Activated naive CD4-positive, alpha-beta T cell treated with anti-CD3 and anti-CD28 coated beads for 36 hours (primary cell): Measurements from ENCODE around the gene CLSTN1. TPM values are rescaled to one million over a fixed set of nuclear protein-coding genes. Genes with fewer than 3 reads are reported as not detected.

Source experiments
- CTCF ChIA-PET: fragments of 350-600 bp; sonication (Branson Sonifier 250); formaldehyde crosslinking; loops from one replicate; lab custom pipeline; 2021; ENCODE audit warnings: antibody characterized with exemption; lab: Charles Lee
- DNase-seq: peaks from one replicate; pipeline ENCODE4 v3.0.0-alpha.2; 2020
- H3K27ac Mint-ChIP-seq: one replicate; pipeline ENCODE4 v1.8.0; 2021; ENCODE audit warnings: mild to moderate bottlenecking, mixed read lengths
- H3K27me3 Mint-ChIP-seq: one replicate; pipeline ENCODE4 v1.8.0; 2021; ENCODE audit warnings: low read depth, mixed read lengths
- H3K36me3 Mint-ChIP-seq: one replicate; pipeline ENCODE4 v1.8.0; 2021; ENCODE audit warnings: low read depth, mixed read lengths
- H3K4me1 Mint-ChIP-seq: one replicate; pipeline ENCODE4 v1.8.0; 2021; ENCODE audit warnings: low read depth, mixed read lengths
- H3K4me3 Mint-ChIP-seq: one replicate; pipeline ENCODE4 v1.8.0; 2021; ENCODE audit warnings: mild to moderate bottlenecking, moderate library complexity, mixed read lengths
- H3K9me3 Mint-ChIP-seq: one replicate; pipeline ENCODE4 v1.8.0; 2021; ENCODE audit warnings: mixed read lengths
- intact Hi-C: fragments of 100-400 bp; cut with micrococcal nuclease; formaldehyde crosslinking; loops from one replicate; pipeline ENCODE4 v1.15.1; 2023
- total RNA-seq, 2 experiments: library from RNA; stranded (reverse); gene quantifications; one replicate each; pipeline ENCODE4 v1.2.3, GENCODE V29; 2021

CLSTN1 gene
- total RNA-seq, 2 experiments from 2014 or later, result 24.0 to 24.9 TPM

- H3K9me3 Mint-ChIP-seq, result no peaks in the 10 kb centered on the region
- H3K4me3 Mint-ChIP-seq, result no peak overlapping the region
- CTCF ChIA-PET, result interaction anchor here (0.6 to 1.2 kb wide), 3 partner anchors 10 to 222 kb away, joined by 3 to 4 read pairs (median 3); partner anchors contain the start of gene PIK3CD
- H3K27me3 Mint-ChIP-seq, result no peaks in the 10 kb centered on the region
- H3K36me3 Mint-ChIP-seq, result peaks cover 28% of the 10 kb centered on the region
- no peak for DNase-seq
- peak overlapping the region; percentile 14 for H3K27ac Mint-ChIP-seq
- H3K4me1 Mint-ChIP-seq, result peaks cover 44% of the 10 kb centered on the region
- intact Hi-C loops, result no loop called here
These were observed 113.7 kb downstream of the CLSTN1 start for GRCh38 chr1:9710037-9710436.

DNA sequence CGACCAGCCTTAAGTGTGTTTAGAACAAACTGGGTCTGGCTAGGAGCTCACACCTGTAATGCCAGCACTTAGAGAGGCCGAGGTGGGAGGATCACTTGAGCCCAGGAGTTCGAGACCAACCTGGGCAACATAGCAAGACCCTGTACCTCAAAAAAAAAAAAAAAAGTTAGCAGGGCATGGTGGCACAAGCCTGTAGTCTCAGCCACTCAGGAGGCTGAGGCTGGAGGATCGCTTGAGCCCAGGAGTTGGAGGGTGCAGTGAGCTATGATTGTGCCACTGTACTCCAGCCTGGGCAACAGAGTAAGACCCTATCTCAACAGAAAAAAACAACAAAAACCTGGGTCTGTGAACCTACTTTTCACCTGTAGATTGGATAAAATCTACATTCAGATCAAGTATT is 117.6 kb downstream of the CLSTN1 start:
- intact Hi-C loops, result no loop called here
- Mint-ChIP-seq H3K36me3 (peaks cover 31% of the 10 kb centered on the region), H3K9me3 (peaks cover 8% of the 10 kb centered on the region), H3K4me1 (peaks cover 52% of the 10 kb centered on the region), H3K27ac (peak overlapping the region; percentile 25), H3K27me3 (no peaks in the 10 kb centered on the region), H3K4me3 (no peak overlapping the region)
- CTCF ChIA-PET, result interaction anchor here (0.7 kb wide), 2 partner anchors 50 to 79 kb away, joined by 3 to 4 read pairs; no protein-coding TSS in a partner anchor
- no peak for DNase-seq

- peaks cover 8% of the 10 kb centered on the region for H3K9me3 Mint-ChIP-seq
- no peak for DNase-seq
- H3K27ac Mint-ChIP-seq, result peak overlapping the region; percentile 75
- H3K4me3 Mint-ChIP-seq, result no peak overlapping the region
- CTCF ChIA-PET, result interaction anchor here (0.7 kb wide), 1 partner anchor 79 kb away, joined by 3 read pairs; no protein-coding TSS in a partner anchor
- intact Hi-C loops, result no loop called here
- peaks cover 25% of the 10 kb centered on the region for H3K36me3 Mint-ChIP-seq
- no peaks in the 10 kb centered on the region for H3K27me3 Mint-ChIP-seq
- H3K4me1 Mint-ChIP-seq, result peaks cover 57% of the 10 kb centered on the region
These were observed 118.2 kb downstream of the CLSTN1 start for GRCh38 chr1:9705337-9706093.

DNA sequence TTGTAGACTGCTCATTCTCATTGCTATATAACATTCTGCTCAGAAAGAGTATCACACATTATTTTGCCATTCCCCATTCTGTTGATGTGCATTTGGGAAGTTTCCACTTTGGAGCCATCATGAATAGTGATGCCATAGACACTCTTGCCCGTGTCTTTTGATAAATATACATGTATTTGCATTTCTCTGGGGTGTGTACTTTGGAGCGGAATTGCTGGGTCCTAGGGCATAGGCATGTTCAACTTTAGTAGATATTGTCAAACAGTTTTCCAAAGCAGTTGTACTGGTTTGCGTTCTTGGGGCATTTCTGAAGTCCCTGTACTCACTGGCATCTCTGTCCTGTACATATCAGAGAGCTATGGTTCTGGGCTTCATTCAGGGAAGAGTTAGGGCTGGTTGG is 120.1 kb downstream of the CLSTN1 start:
- Mint-ChIP-seq H3K27me3 (no peaks in the 10 kb centered on the region), H3K27ac (peak overlapping the region; percentile 76), H3K4me3 (no peak overlapping the region), H3K9me3 (peaks cover 8% of the 10 kb centered on the region), H3K4me1 (peaks cover 62% of the 10 kb centered on the region), H3K36me3 (peaks cover 20% of the 10 kb centered on the region)
- CTCF ChIA-PET, result interaction anchor here (1.5 kb wide), 1 partner anchor 13 kb away, joined by 6 read pairs; no protein-coding TSS in a partner anchor
- no peak for DNase-seq
- intact Hi-C loops, result no loop called here

- Mint-ChIP-seq H3K4me3 (no peak overlapping the region), H3K4me1 (peaks cover 67% of the 10 kb centered on the region), H3K27ac (no peak overlapping the region), H3K9me3 (peaks cover 8% of the 10 kb centered on the region), H3K27me3 (no peaks in the 10 kb centered on the region), H3K36me3 (peaks cover 21% of the 10 kb centered on the region)
- intact Hi-C loops, result no loop called here
- no peak for DNase-seq
- CTCF ChIA-PET, result interaction anchor here (0.8 to 1.5 kb wide), 4 partner anchors 14 to 77 kb away, joined by 3 to 6 read pairs (median 5); no protein-coding TSS in a partner anchor
These were observed 120.6 kb downstream of the CLSTN1 start for GRCh38 chr1:9703165-9703509.

- DNase-seq, result no peak
- no peaks in the 10 kb centered on the region for H3K27me3 Mint-ChIP-seq
- H3K4me1 Mint-ChIP-seq, result peaks cover 67% of the 10 kb centered on the region
- H3K36me3 Mint-ChIP-seq, result peaks cover 21% of the 10 kb centered on the region
- no peak overlapping the region for H3K4me3 Mint-ChIP-seq
- CTCF ChIA-PET, result interaction anchor here (0.6 to 1.0 kb wide), 3 partner anchors 11 to 73 kb away, joined by 3 to 5 read pairs (median 3); no protein-coding TSS in a partner anchor
- peaks cover 8% of the 10 kb centered on the region for H3K9me3 Mint-ChIP-seq
- no peak overlapping the region for H3K27ac Mint-ChIP-seq
- intact Hi-C loops, result no loop called here
These were observed 122.1 kb downstream of the CLSTN1 start for GRCh38 chr1:9701665-9702064.

GRCh38 chr1:9700340-9700739 is 123.4 kb downstream of the CLSTN1 start:
- DNase-seq, result no peak
- H3K4me1 Mint-ChIP-seq, result peaks cover 63% of the 10 kb centered on the region
- H3K27me3 Mint-ChIP-seq, result no peaks in the 10 kb centered on the region
- peaks cover 8% of the 10 kb centered on the region for H3K9me3 Mint-ChIP-seq
- CTCF ChIA-PET, result no interaction called here
- H3K4me3 Mint-ChIP-seq, result no peak overlapping the region
- H3K27ac Mint-ChIP-seq, result no peak overlapping the region
- peaks cover 22% of the 10 kb centered on the region for H3K36me3 Mint-ChIP-seq
- intact Hi-C loops, result no loop called here

- no peaks in the 10 kb centered on the region for H3K27me3 Mint-ChIP-seq
- peaks cover 62% of the 10 kb centered on the region for H3K4me1 Mint-ChIP-seq
- CTCF ChIA-PET, result interaction anchor here (0.9 kb wide), 1 partner anchor 72 kb away, joined by 3 read pairs; no protein-coding TSS in a partner anchor
- H3K36me3 Mint-ChIP-seq, result peaks cover 26% of the 10 kb centered on the region
- intact Hi-C loops, result no loop called here
- DNase-seq, result no peak
- H3K27ac Mint-ChIP-seq, result peak overlapping the region; percentile 10
- H3K9me3 Mint-ChIP-seq, result peaks cover 8% of the 10 kb centered on the region
- no peak overlapping the region for H3K4me3 Mint-ChIP-seq
These were observed 124.4 kb downstream of the CLSTN1 start for GRCh38 chr1:9699361-9699760.

GRCh38 chr1:9696793-9697192 is 127.0 kb downstream of the CLSTN1 start:
- Mint-ChIP-seq H3K4me1 (peaks cover 53% of the 10 kb centered on the region), H3K36me3 (peaks cover 20% of the 10 kb centered on the region), H3K4me3 (no peak overlapping the region), H3K9me3 (no peaks in the 10 kb centered on the region), H3K27ac (no peak overlapping the region), H3K27me3 (no peaks in the 10 kb centered on the region)
- no peak for DNase-seq
- intact Hi-C loops, result no loop called here
- CTCF ChIA-PET, result interaction anchor here (0.6 kb wide), 1 partner anchor 209 kb away, joined by 3 read pairs; no protein-coding TSS in a partner anchor

DNA sequence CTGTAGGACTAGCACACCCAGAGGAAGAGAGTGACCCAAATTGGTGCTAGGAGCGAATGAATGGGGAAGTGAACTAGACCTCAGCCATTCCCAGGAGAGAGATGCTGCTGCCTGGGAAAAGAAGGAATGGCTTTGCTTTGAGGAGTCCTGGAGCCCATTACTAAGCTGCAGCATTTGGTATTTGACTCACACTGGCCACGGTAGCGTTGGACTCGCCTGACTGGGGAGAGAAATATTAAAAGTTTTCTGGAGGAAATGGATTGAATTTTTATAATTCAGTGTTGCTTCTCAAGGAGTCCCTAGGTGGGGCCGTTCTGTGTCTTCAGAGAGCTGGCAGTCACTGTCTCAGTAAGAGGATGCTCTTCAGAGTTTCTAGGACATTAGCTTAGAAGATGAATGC is 132.1 kb downstream of the CLSTN1 start:
- Mint-ChIP-seq H3K4me1 (peaks cover 63% of the 10 kb centered on the region), H3K27me3 (no peaks in the 10 kb centered on the region), H3K36me3 (peaks cover 23% of the 10 kb centered on the region), H3K9me3 (no peaks in the 10 kb centered on the region), H3K4me3 (no peak overlapping the region), H3K27ac (peak overlapping the region; percentile 50)
- CTCF ChIA-PET, result interaction anchor here (0.6 to 2.3 kb wide), 4 partner anchors 29 to 177 kb away, joined by 3 to 14 read pairs (median 6); no protein-coding TSS in a partner anchor
- DNase-seq, result no peak
- intact Hi-C loops, result loop anchor here (1.0 kb wide), 1 partner anchor 26 kb away; no protein-coding TSS in a partner anchor

- intact Hi-C loops, result loop anchor here (1.0 kb wide), 1 partner anchor 26 kb away; no protein-coding TSS in a partner anchor
- no peaks in the 10 kb centered on the region for H3K27me3 Mint-ChIP-seq
- H3K9me3 Mint-ChIP-seq, result no peaks in the 10 kb centered on the region
- peak overlapping the region; percentile 50 for H3K27ac Mint-ChIP-seq
- DNase-seq, result peak; percentile 51
- peaks cover 66% of the 10 kb centered on the region for H3K4me1 Mint-ChIP-seq
- H3K4me3 Mint-ChIP-seq, result peak overlapping the region; percentile 86
- H3K36me3 Mint-ChIP-seq, result peaks cover 22% of the 10 kb centered on the region
- CTCF ChIA-PET, result interaction anchor here (0.6 to 2.3 kb wide), 8 partner anchors 10 to 178 kb away, joined by 3 to 14 read pairs (median 4); no protein-coding TSS in a partner anchor
These were observed 132.7 kb downstream of the CLSTN1 start for GRCh38 chr1:9691108-9691445.

DNA sequence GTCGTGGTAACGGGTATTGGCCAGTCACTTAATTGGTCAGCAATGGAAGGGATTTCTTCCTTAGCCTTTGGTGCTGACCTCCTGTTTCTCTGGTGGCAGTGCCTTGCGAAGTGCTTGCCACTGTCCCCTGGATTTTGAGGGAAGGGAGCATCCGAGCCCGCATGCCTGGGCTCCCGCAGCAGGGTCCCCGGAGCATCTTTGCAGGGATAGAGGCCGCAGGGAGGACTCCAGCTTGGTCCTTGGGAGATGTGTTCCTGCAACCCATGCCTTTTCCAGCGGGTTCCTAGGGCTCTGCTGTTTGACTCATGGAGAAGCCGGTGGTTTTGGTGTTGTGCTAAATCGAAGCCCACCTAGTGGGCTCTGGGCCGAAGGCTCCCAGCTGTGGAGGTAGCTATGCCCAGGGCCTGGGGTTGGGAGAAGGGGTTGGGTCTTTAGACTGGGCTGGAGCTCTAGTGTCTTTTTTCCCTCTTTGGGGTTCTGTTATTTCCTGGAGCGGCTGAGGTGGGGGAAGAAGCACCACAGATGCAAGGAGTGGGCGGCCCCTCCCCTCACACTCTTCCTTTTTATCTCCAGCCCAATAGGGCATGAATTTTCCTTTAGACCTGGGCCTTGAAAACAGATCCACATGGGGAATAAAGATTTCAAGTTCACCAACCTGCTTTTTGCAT is 133.2 kb downstream of the CLSTN1 start:
- intact Hi-C loops, result loop anchor here (1.0 kb wide), 1 partner anchor 27 kb away; no protein-coding TSS in a partner anchor

More for the DNA sequence above, 133.2 kb downstream of the CLSTN1 start:
- H3K36me3 Mint-ChIP-seq, result peaks cover 22% of the 10 kb centered on the region
- H3K4me1 Mint-ChIP-seq, result peaks cover 71% of the 10 kb centered on the region
- no peak for DNase-seq
- CTCF ChIA-PET, result interaction anchor here (0.6 to 2.3 kb wide), 9 partner anchors 9 to 63 kb away, joined by 3 to 14 read pairs (median 4); no protein-coding TSS in a partner anchor
- H3K9me3 Mint-ChIP-seq, result no peaks in the 10 kb centered on the region
- H3K27me3 Mint-ChIP-seq, result no peaks in the 10 kb centered on the region
- peak overlapping the region; percentile 86 for H3K4me3 Mint-ChIP-seq
- H3K27ac Mint-ChIP-seq, result peak overlapping the region; percentile 54
